Measurements from ENCODE around the gene RNU7-1. TPM values are rescaled to one million over a fixed set of nuclear protein-coding genes. Genes with fewer than 3 reads are reported as not detected.

Gene RNU7-1
- not detected for polyA plus RNA-seq (2013, experiment 1 of 2)
- polyA plus RNA-seq (2013, experiment 2 of 2) = not detected

- peak within 1 kb of the TSS; percentile 86 to 92 for H3K4me3 ChIP-seq (ENCODE audit: low read length in 2 of 2)
- peaks cover 26 to 59% of the 10 kb centered on the region in 2 donors for H3K36me3 ChIP-seq (replicated peaks in 1 of 2; ENCODE audit: control insufficient read depth in 2 of 2, insufficient read depth in 2 of 2, low read length in 2 of 2)
- peak within 1 kb of the TSS; percentile 95 for H2BK5ac ChIP-seq (ENCODE audit: low read length)
- peak within 1 kb of the TSS; percentile 97 for H3K9ac ChIP-seq (ENCODE audit: low read depth, low read length, poor library complexity)
- H2BK15ac ChIP-seq (ENCODE audit: low read length) = peak within 1 kb of the TSS; percentile 26
- H3K27me3 ChIP-seq (ENCODE audit: control insufficient read depth in 3 of 3, insufficient read depth in 3 of 3, low read depth in 1 of 3, low read length in 3 of 3) = no peaks in the 10 kb centered on the region
- no peaks in the 10 kb centered on the region for H3K9me3 ChIP-seq (replicated peaks in 1 of 2; ENCODE audit: control insufficient read depth in 2 of 2, insufficient read depth in 1 of 2, low read depth in 1 of 2, low read length in 2 of 2)
- H3K4me2 ChIP-seq (ENCODE audit: insufficient read depth, low read length, poor library complexity, severe bottlenecking) = peak within 1 kb of the TSS; percentile 98
- H2AFZ ChIP-seq (ENCODE audit: low read length) = peak within 1 kb of the TSS; percentile 85
- H4K8ac ChIP-seq (ENCODE audit: low read depth, low read length) = peak within 1 kb of the TSS; percentile 99
- H3K4me1 ChIP-seq (ENCODE audit: control insufficient read depth in 2 of 2, insufficient read depth in 1 of 2, low read depth in 1 of 2, low read length in 2 of 2) = peaks cover 7 to 11% of the 10 kb centered on the region in 2 donors
- peak within 1 kb of the TSS; percentile 79 for H3K14ac ChIP-seq (ENCODE audit: low read length)
- H4K91ac ChIP-seq (ENCODE audit: low read depth, low read length, poor library complexity) = peak within 1 kb of the TSS; percentile 100
- H2BK12ac ChIP-seq (ENCODE audit: low read length) = peak within 1 kb of the TSS; percentile 75
- peak within 1 kb of the TSS; percentile 91 for H3K4ac ChIP-seq (ENCODE audit: low read length)
- peak; percentile 76 for DNase-seq (ENCODE audit: low spot score)
- H3K18ac ChIP-seq (ENCODE audit: low read length) = peak within 1 kb of the TSS; percentile 97
- peaks cover 7% of the 10 kb centered on the region for H3K79me1 ChIP-seq (ENCODE audit: low read depth, low read length)
- no CpG with 5 or more reads among the region's 31 CpGs for WGBS, 2 donors (ENCODE audit: extremely low coverage in 2 of 2, insufficient read length in 2 of 2, insufficient replicate concordance in 1 of 2)
- H2AK5ac ChIP-seq (ENCODE audit: low read depth, low read length) = peak within 1 kb of the TSS; percentile 94
- H3K23ac ChIP-seq (ENCODE audit: low read depth, low read length, poor library complexity) = peak within 1 kb of the TSS; percentile 95
- peak within 1 kb of the TSS; percentile 19 for H2BK120ac ChIP-seq (ENCODE audit: low read depth, low read length)
- H3K27ac ChIP-seq (replicated peaks; ENCODE audit: low read length) = peak within 1 kb of the TSS; percentile 92
Measured at GRCh38 chr12:6943722-6944380, at the start of gene RNU7-1, which contains the start of gene C12orf57. Gene RNU7-1 (plus strand): TSS chr12:6943816. Gene C12orf57 (plus strand): TSS chr12:6944022. CDS start chr12:6944122, 100 bp downstream.

GRCh38 chr12:6894321-6894720 is 49.3 kb upstream of the RNU7-1 start:
- H3K23ac ChIP-seq (ENCODE audit: low read depth, low read length, poor library complexity) = no peak overlapping the region
- no peak overlapping the region for H2BK120ac ChIP-seq (ENCODE audit: low read depth, low read length)
- no peak overlapping the region for H3K4me2 ChIP-seq (ENCODE audit: insufficient read depth, low read length, poor library complexity, severe bottlenecking)
- H3K4me3 ChIP-seq (ENCODE audit: low read length in 2 of 2) = no peak overlapping the region
- H4K8ac ChIP-seq (ENCODE audit: low read depth, low read length) = no peak overlapping the region
- H3K14ac ChIP-seq (ENCODE audit: low read length) = no peak overlapping the region
- H4K91ac ChIP-seq (ENCODE audit: low read depth, low read length, poor library complexity) = no peak overlapping the region
- H2BK12ac ChIP-seq (ENCODE audit: low read length) = no peak overlapping the region
- no peak overlapping the region for H3K27ac ChIP-seq (replicated peaks; ENCODE audit: low read length)
- H2BK15ac ChIP-seq (ENCODE audit: low read length) = no peak overlapping the region
- H2AK5ac ChIP-seq (ENCODE audit: low read depth, low read length) = no peak overlapping the region
- no CpG with 5 or more reads among the region's 3 CpGs for WGBS, 2 donors (ENCODE audit: extremely low coverage in 2 of 2, insufficient read length in 2 of 2, insufficient replicate concordance in 1 of 2)
- H3K4ac ChIP-seq (ENCODE audit: low read length) = no peak overlapping the region
- H3K36me3 ChIP-seq (replicated peaks in 1 of 2; ENCODE audit: control insufficient read depth in 2 of 2, insufficient read depth in 2 of 2, low read length in 2 of 2) = no peaks in the 10 kb centered on the region
- H3K9me3 ChIP-seq (replicated peaks in 1 of 2; ENCODE audit: control insufficient read depth in 2 of 2, insufficient read depth in 1 of 2, low read depth in 1 of 2, low read length in 2 of 2) = no peaks in the 10 kb centered on the region
- peaks cover 4 to 5% of the 10 kb centered on the region in 2 donors for H3K4me1 ChIP-seq (ENCODE audit: control insufficient read depth in 2 of 2, insufficient read depth in 1 of 2, low read depth in 1 of 2, low read length in 2 of 2)
- no peak for DNase-seq (ENCODE audit: low spot score)
- H3K18ac ChIP-seq (ENCODE audit: low read length) = no peak overlapping the region
- H2BK5ac ChIP-seq (ENCODE audit: low read length) = no peak overlapping the region
- no peaks in the 10 kb centered on the region for H3K27me3 ChIP-seq (ENCODE audit: control insufficient read depth in 3 of 3, insufficient read depth in 3 of 3, low read depth in 1 of 3, low read length in 3 of 3)
- H2AFZ ChIP-seq (ENCODE audit: low read length) = no peak overlapping the region
- no peaks in the 10 kb centered on the region for H3K79me1 ChIP-seq (ENCODE audit: low read depth, low read length)
- no peak overlapping the region for H3K9ac ChIP-seq (ENCODE audit: low read depth, low read length, poor library complexity)

DNA sequence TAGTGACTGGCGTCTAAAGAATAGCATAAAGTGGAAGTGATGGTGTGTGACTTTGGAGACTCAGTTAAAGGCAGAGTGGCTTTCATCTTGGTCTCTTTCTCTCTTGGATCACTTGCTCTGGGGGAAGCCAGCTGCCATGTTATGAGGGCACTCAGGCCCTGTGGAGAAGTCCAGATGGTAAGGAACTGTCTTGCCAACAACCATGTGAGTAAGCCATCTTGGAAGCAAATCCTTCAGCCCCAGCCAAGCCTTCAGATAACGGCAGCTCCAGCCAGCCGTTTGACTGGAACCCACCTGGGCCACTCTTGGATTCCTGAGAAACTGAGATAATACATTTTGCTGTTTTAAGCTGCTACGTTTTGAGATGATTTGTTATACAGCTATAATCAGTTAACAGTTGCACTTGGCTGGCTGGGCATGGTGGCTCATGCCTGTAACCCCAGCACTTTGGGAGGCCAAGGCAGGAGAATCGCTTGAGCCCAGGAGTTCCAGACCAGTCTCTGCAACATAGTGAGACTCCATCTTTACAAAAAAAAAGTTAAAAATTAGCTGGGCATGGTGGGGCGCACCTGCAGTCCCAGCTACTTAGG is 46.7 kb upstream of the RNU7-1 start:
- Histone ChIP-seq H3K27me3 (ENCODE audit: control insufficient read depth in 3 of 3, insufficient read depth in 3 of 3, low read depth in 1 of 3, low read length in 3 of 3) (no peaks in the 10 kb centered on the region), H3K23ac (ENCODE audit: low read depth, low read length, poor library complexity) (no peak overlapping the region), H2AK5ac (ENCODE audit: low read depth, low read length) (no peak overlapping the region), H3K4ac (ENCODE audit: low read length) (no peak overlapping the region), H3K27ac (replicated peaks; ENCODE audit: low read length) (no peak overlapping the region), H2BK15ac (ENCODE audit: low read length) (no peak overlapping the region), H3K18ac (ENCODE audit: low read length) (no peak overlapping the region), H3K36me3 (replicated peaks in 1 of 2; ENCODE audit: control insufficient read depth in 2 of 2, insufficient read depth in 2 of 2, low read length in 2 of 2) (no peaks in the 10 kb centered on the region), H2BK5ac (ENCODE audit: low read length) (no peak overlapping the region), H3K79me1 (ENCODE audit: low read depth, low read length) (no peaks in the 10 kb centered on the region), H4K91ac (ENCODE audit: low read depth, low read length, poor library complexity) (no peak overlapping the region), H3K4me3 (ENCODE audit: low read length in 2 of 2) (no peak overlapping the region), H3K4me2 (ENCODE audit: insufficient read depth, low read length, poor library complexity, severe bottlenecking) (no peak overlapping the region), H4K8ac (ENCODE audit: low read depth, low read length) (no peak overlapping the region), H2AFZ (ENCODE audit: low read length) (no peak overlapping the region), H3K4me1 (ENCODE audit: control insufficient read depth in 2 of 2, insufficient read depth in 1 of 2, low read depth in 1 of 2, low read length in 2 of 2) (peaks cover 0 to 2% of the 10 kb centered on the region in 2 donors), H3K9ac (ENCODE audit: low read depth, low read length, poor library complexity) (peak overlapping the region; percentile 12), H3K9me3 (replicated peaks in 1 of 2; ENCODE audit: control insufficient read depth in 2 of 2, insufficient read depth in 1 of 2, low read depth in 1 of 2, low read length in 2 of 2) (no peaks in the 10 kb centered on the region), H2BK120ac (ENCODE audit: low read depth, low read length) (no peak overlapping the region), H3K14ac (ENCODE audit: low read length) (no peak overlapping the region), H2BK12ac (ENCODE audit: low read length) (no peak overlapping the region)
- no peak for DNase-seq (ENCODE audit: low spot score)
- no CpG with 5 or more reads among the region's 6 CpGs for WGBS, 2 donors (ENCODE audit: extremely low coverage in 2 of 2, insufficient read length in 2 of 2, insufficient replicate concordance in 1 of 2)

- H3K4me3 ChIP-seq (ENCODE audit: low read length in 2 of 2) = no peak overlapping the region
- H2AK5ac ChIP-seq (ENCODE audit: low read depth, low read length) = no peak overlapping the region
- H3K14ac ChIP-seq (ENCODE audit: low read length) = no peak overlapping the region
- WGBS, 2 donors (ENCODE audit: extremely low coverage in 2 of 2, insufficient read length in 2 of 2, insufficient replicate concordance in 1 of 2) = no CpG with 5 or more reads among the region's 5 CpGs
- DNase-seq (ENCODE audit: low spot score) = no peak
- no peak overlapping the region for H3K4ac ChIP-seq (ENCODE audit: low read length)
- H3K4me2 ChIP-seq (ENCODE audit: insufficient read depth, low read length, poor library complexity, severe bottlenecking) = no peak overlapping the region
- no peak overlapping the region for H2BK120ac ChIP-seq (ENCODE audit: low read depth, low read length)
- no peaks in the 10 kb centered on the region for H3K27me3 ChIP-seq (ENCODE audit: control insufficient read depth in 3 of 3, insufficient read depth in 3 of 3, low read depth in 1 of 3, low read length in 3 of 3)
- no peak overlapping the region for H3K27ac ChIP-seq (replicated peaks; ENCODE audit: low read length)
- H3K79me1 ChIP-seq (ENCODE audit: low read depth, low read length) = no peaks in the 10 kb centered on the region
- H3K18ac ChIP-seq (ENCODE audit: low read length) = no peak overlapping the region
- no peak overlapping the region for H2BK12ac ChIP-seq (ENCODE audit: low read length)
- no peak overlapping the region for H4K91ac ChIP-seq (ENCODE audit: low read depth, low read length, poor library complexity)
- H3K36me3 ChIP-seq (replicated peaks in 1 of 2; ENCODE audit: control insufficient read depth in 2 of 2, insufficient read depth in 2 of 2, low read length in 2 of 2) = no peaks in the 10 kb centered on the region
- no peak overlapping the region for H3K9ac ChIP-seq (ENCODE audit: low read depth, low read length, poor library complexity)
- no peak overlapping the region for H2AFZ ChIP-seq (ENCODE audit: low read length)
- H2BK15ac ChIP-seq (ENCODE audit: low read length) = no peak overlapping the region
- no peak overlapping the region for H4K8ac ChIP-seq (ENCODE audit: low read depth, low read length)
- H3K4me1 ChIP-seq (ENCODE audit: control insufficient read depth in 2 of 2, insufficient read depth in 1 of 2, low read depth in 1 of 2, low read length in 2 of 2) = peaks cover 2 to 5% of the 10 kb centered on the region in 2 donors
- no peak overlapping the region for H2BK5ac ChIP-seq (ENCODE audit: low read length)
- H3K9me3 ChIP-seq (replicated peaks in 1 of 2; ENCODE audit: control insufficient read depth in 2 of 2, insufficient read depth in 1 of 2, low read depth in 1 of 2, low read length in 2 of 2) = no peaks in the 10 kb centered on the region
- no peak overlapping the region for H3K23ac ChIP-seq (ENCODE audit: low read depth, low read length, poor library complexity)
Measured at GRCh38 chr12:6899427-6899826, 44.2 kb upstream of the RNU7-1 start.

Measured in neuronal stem cell (in vitro differentiated cells).